Small intestine (tissue), 7 donors: ENCODE measurements around the gene DDR2. TPM values are rescaled to one million over a fixed set of nuclear protein-coding genes. Genes with fewer than 3 reads are reported as not detected.
A peak's percentile ranks its signal among the peaks of the same experiment; 100 is the strongest.

Experiments used
- DNase-seq, 2 donors: peaks; one replicate each; pipeline versions ENCODE4 v3.0.0 to v3.0.0-alpha.2; 2013
- FAIRE-seq: peaks from 2 replicates; lab custom pipeline; 2012; peaks lifted over from hg19 to GRCh38; lab: Jason Lieb, UNC
- H3K27ac ChIP-seq, 3 donors: one replicate each; pipeline ENCODE4 v1.5.1; 2013; ENCODE audit warnings: low read length in 2 of 3, mild to moderate bottlenecking in 2 of 3, control low read depth in 1 of 3, inconsistent platforms in 1 of 3, low read depth in 1 of 3, moderate library complexity in 1 of 3
- H3K27me3 ChIP-seq, 3 donors: one replicate each; pipeline ENCODE4 v1.6.1; 2013; ENCODE audit warnings: low read length in 3 of 3, inconsistent platforms in 1 of 3; ENCODE audit not compliant: control insufficient read depth in 3 of 3, insufficient read depth in 3 of 3
- H3K36me3 ChIP-seq, 3 donors: one replicate each; pipeline ENCODE4 v1.6.1; 2013; ENCODE audit warnings: low read length in 3 of 3, inconsistent platforms in 1 of 3, low read depth in 1 of 3, mild to moderate bottlenecking in 1 of 3, moderate library complexity in 1 of 3; ENCODE audit not compliant: control insufficient read depth in 3 of 3, insufficient read depth in 2 of 3
- H3K4me1 ChIP-seq, 3 donors: one replicate each; pipeline ENCODE4 v1.6.1; 2013; ENCODE audit warnings: low read length in 2 of 3, inconsistent platforms in 1 of 3, low read depth in 1 of 3, mild to moderate bottlenecking in 1 of 3, moderate library complexity in 1 of 3; ENCODE audit not compliant: control insufficient read depth in 3 of 3, insufficient read depth in 2 of 3
- H3K4me3 ChIP-seq, 3 donors: one replicate each; pipeline ENCODE4 v1.5.1; 2013; ENCODE audit warnings: low read length in 3 of 3, control low read depth in 1 of 3, inconsistent platforms in 1 of 3, low read depth in 1 of 3, mild to moderate bottlenecking in 1 of 3, moderate library complexity in 1 of 3
- H3K9me3 ChIP-seq, 2 donors: one replicate each; pipeline ENCODE4 v1.6.1; 2013; ENCODE audit warnings: low read depth in 1 of 2, low read length in 1 of 2; ENCODE audit not compliant: control insufficient read depth in 2 of 2, insufficient read depth in 1 of 2
- WGBS, 3 donors: extraction: QIAGEN DNeasy Blood & Tissue Kit; methylation state at CpG; one replicate each; pipeline ENCODE4 v1.1.7; 2013; 5-methylcytosine and 5-hydroxymethylcytosine counted together
- polyA plus RNA-seq, 4 donors: library from polyadenylated mRNA; stranded (reverse) in 3 of 4; unstranded in 1 of 4; fragments of 200-250 nt in 3 of 4; fragments of 120-200 nt in 1 of 4; gene quantifications; one replicate each; pipeline versions ENCODE4 v1.2.1 to v1.2.3, GENCODE V29; 2013
- donor health status: healthy with polysubstance abuse.
- donor health status: control.
- donor health status: control.
- donor health status: Bipolar disorder and iron deficiency.
- donor health status: healthy.

Gene DDR2
- polyA plus RNA-seq, 4 donors, result 0.89 to 11.1 (median 5.3) TPM

DNA sequence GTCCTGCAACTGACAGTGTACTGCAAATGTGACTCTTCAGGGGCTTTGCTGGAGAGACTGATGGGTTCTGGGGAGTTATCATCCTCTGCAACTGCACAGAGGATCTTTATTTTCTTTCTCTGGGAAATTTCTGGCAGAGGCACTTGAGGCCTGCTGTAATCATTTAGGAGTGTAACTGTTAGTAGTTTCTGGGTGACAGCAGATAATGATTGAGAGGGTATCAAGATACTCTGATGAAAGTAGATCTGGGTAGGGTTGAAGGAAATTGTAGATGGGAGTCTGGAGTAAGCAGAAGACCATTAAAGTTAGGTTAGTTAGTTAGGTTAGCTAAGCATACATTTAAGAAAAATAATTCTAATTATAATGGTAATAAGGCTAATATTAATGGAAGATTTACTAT is 11.0 kb upstream of the DDR2 start:
- H3K9me3 ChIP-seq, result peaks cover 0 to 9% of the 10 kb centered on the region in 2 donors
- DNase-seq (no peak), FAIRE-seq (no peak)
- H3K4me1 ChIP-seq, result no peaks in the 10 kb centered on the region
- no peaks in the 10 kb centered on the region for H3K27me3 ChIP-seq
- H3K27ac ChIP-seq, result no peak overlapping the region
- no peaks in the 10 kb centered on the region for H3K36me3 ChIP-seq
- no peak overlapping the region for H3K4me3 ChIP-seq

DNA sequence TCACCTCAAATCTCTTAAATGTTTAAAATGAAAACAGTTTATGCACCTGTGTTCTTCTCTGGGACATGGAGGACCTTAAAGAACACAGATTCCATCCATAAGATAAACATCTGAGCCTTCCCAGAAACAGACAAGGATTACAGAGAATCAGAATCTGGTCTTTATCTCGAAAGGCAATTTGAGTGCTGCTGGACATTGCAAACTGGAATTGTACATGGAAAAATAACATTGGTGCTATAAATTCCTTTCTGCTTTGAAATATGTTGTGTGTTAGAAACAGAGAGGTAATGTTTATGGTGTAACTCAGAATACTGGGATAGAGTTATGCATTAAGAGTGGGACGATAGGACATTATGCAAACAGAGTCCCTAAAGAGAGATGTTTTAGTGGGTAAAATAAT is 6.6 kb upstream of the DDR2 start:
- WGBS, 3 donors, result 67 to 85% (median 81%) methylated on average over 2 of the region's 2 CpGs
- Histone ChIP-seq H3K4me3 (no peak overlapping the region), H3K4me1 (peaks cover 0 to 5% (median 3%) of the 10 kb centered on the region in 3 donors), H3K27me3 (no peaks in the 10 kb centered on the region), H3K36me3 (no peaks in the 10 kb centered on the region), H3K9me3 (no peaks in the 10 kb centered on the region), H3K27ac (no peak overlapping the region)
- FAIRE-seq (no peak), DNase-seq (no peak)

DNA sequence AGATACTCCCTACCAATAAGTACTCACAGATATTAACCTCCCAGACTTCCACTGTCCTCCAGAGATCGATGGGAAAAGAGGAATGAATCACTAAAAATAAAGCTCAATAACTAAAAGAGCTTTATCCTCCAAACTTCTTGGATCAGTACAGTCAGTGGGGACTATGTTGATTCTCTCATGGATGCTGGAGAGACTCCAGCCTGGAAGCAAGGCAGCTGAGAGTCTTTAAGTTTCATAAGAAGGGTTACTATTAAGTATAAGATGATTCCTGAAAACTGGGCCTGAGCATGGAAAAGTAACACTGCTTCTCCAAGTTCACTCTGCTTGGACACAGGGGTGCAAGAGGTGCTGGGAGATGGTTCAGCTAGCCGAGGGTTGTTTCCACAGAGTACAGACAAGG is 6.2 kb upstream of the DDR2 start:
- Histone ChIP-seq H3K4me1 (peaks cover 0 to 5% (median 3%) of the 10 kb centered on the region in 3 donors), H3K27ac (peak overlapping the region in 2 of 3 donors; percentile 8 to 57), H3K4me3 (no peak overlapping the region), H3K9me3 (no peaks in the 10 kb centered on the region), H3K36me3 (no peaks in the 10 kb centered on the region), H3K27me3 (no peaks in the 10 kb centered on the region)
- FAIRE-seq, result no peak
- DNase-seq, result no peak
- WGBS, 3 donors, result 52 to 73% (median 67%) methylated on average over 2 of the region's 2 CpGs

DNA sequence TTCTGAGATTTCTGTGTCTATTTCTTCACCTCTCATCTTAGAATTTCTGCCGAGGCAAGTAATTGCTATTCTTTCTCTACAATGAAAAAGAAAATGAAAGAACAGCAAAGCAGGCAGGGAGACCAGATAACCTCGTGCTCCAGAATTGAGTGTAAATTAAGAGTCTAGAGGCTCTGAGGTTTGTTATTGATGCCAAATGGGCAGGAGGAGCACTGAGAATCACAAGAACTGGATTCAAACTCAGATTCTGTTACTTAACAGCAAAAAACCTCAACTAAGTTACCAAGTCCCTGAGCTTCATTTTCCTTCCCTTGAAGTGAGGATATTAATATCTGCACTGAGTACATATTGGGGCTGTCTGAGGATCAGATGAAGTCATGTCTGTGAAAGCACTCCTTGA is 5.5 kb upstream of the DDR2 start:
- no peaks in the 10 kb centered on the region for H3K27me3 ChIP-seq
- peaks cover 0 to 5% (median 3%) of the 10 kb centered on the region in 3 donors for H3K4me1 ChIP-seq
- FAIRE-seq, result no peak
- H3K27ac ChIP-seq, result peak overlapping the region in 2 of 3 donors; percentile 8 to 56
- no peaks in the 10 kb centered on the region for H3K36me3 ChIP-seq
- no peak for DNase-seq
- H3K4me3 ChIP-seq, result no peak overlapping the region
- WGBS, 3 donors, result 6 to 16% (median 10%) methylated on average over 2 of the region's 2 CpGs
- no peaks in the 10 kb centered on the region for H3K9me3 ChIP-seq

DNA sequence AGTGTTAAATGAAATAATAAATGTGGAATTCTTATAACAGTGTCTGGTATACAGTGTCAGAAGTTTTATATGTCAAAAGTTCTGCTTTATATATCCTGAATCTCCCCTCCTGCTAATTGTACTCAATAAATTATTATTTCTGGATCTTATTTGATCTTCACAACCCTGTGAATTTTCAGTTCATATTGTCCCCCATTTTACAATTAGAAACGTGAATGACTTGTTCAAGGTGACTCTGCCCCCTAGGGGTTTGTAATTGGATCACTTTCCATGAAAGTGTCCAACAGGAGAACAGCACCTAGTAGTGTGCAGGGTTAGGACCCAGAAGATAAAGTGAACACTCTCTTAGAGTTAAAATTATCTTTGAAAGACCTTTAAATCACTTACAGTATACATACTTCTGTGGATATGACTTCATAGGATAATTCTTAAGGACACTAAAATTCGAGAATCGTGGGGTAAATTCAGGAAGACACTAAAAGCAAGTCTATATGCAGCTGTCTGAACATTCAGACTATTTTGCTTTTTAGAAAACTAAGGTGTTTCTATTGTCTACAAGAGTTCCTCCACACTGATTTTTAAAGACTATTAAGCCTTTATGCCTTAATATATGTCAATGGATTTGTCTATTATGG is 4.5 kb upstream of the DDR2 start:
- Histone ChIP-seq H3K27ac (no peak overlapping the region), H3K27me3 (no peaks in the 10 kb centered on the region), H3K4me1 (peaks cover 0 to 5% (median 3%) of the 10 kb centered on the region in 3 donors), H3K9me3 (no peaks in the 10 kb centered on the region), H3K4me3 (no peak overlapping the region), H3K36me3 (no peaks in the 10 kb centered on the region)
- 57 to 63% (median 60%) methylated on average over 3 of the region's 3 CpGs for WGBS, 3 donors
- FAIRE-seq (no peak), DNase-seq (peak in 1 of 2 donors; percentile 16)

GRCh38 chr1:162629077-162629627 is 3.1 kb upstream of the DDR2 start:
- WGBS, 3 donors, result 94 to 96% (median 95%) methylated on average over 3 of the region's 3 CpGs
- no peak overlapping the region for H3K27ac ChIP-seq
- peaks cover 0 to 5% (median 3%) of the 10 kb centered on the region in 3 donors for H3K4me1 ChIP-seq
- H3K4me3 ChIP-seq, result no peak overlapping the region
- FAIRE-seq (no peak), DNase-seq (no peak)
- H3K36me3 ChIP-seq, result no peaks in the 10 kb centered on the region
- no peaks in the 10 kb centered on the region for H3K27me3 ChIP-seq
- no peaks in the 10 kb centered on the region for H3K9me3 ChIP-seq

- Histone ChIP-seq H3K36me3 (no peaks in the 10 kb centered on the region), H3K27me3 (no peaks in the 10 kb centered on the region), H3K27ac (peak overlapping the region in 1 of 3 donors; percentile 69), H3K9me3 (no peaks in the 10 kb centered on the region), H3K4me1 (peaks cover 0 to 5% (median 3%) of the 10 kb centered on the region in 3 donors), H3K4me3 (no peak overlapping the region)
- 86 to 92% (median 89%) methylated on average over 2 of the region's 2 CpGs for WGBS, 3 donors
- FAIRE-seq (no peak), DNase-seq (no peak)
These were observed 2.6 kb upstream of the DDR2 start for GRCh38 chr1:162629651-162630050.

GRCh38 chr1:162631546-162632191 is 595 bp upstream of the DDR2 start:
- peaks cover 0 to 4% (median 3%) of the 10 kb centered on the region in 3 donors for H3K4me1 ChIP-seq
- peak in 1 of 2 donors; percentile 28 for DNase-seq
- no peak for FAIRE-seq
- no peaks in the 10 kb centered on the region for H3K9me3 ChIP-seq
- H3K36me3 ChIP-seq, result no peaks in the 10 kb centered on the region
- WGBS, 3 donors, result 42 to 59% (median 56%) methylated on average over 10 of the region's 10 CpGs
- peak overlapping the region in 1 of 3 donors; percentile 50 for H3K4me3 ChIP-seq
- H3K27me3 ChIP-seq, result no peaks in the 10 kb centered on the region
- H3K27ac ChIP-seq, result peak overlapping the region in 2 of 3 donors; percentile 80
